Skin of body (tissue), 3 donors: Measurements from ENCODE around the gene HACD3. TPM values are rescaled to one million over a fixed set of nuclear protein-coding genes. Genes with fewer than 3 reads are reported as not detected.
"Not testable (repeated sequence)": the region's sequence is repeated elsewhere in the genome, so short reads cannot be mapped to it uniquely, and the experiment has no call there.

Experiments
- DNase-seq: peaks from one replicate; lab custom pipeline; 2025; lab: John Stamatoyannopoulos, UW
- small RNA-seq: library from RNA; depleted of rRNA; stranded (forward); fragments of <200 nt; gene quantifications from one replicate; pipeline ENCODE3, GENCODE V24; 2014; ENCODE audit warnings: low replicate concordance
- total RNA-seq: library from RNA; depleted of rRNA; stranded (reverse); fragments of >200 nt; gene quantifications from one replicate; pipeline ENCODE4 v1.2.3, GENCODE V29; 2014

HACD3 gene
- total RNA-seq, 1 donor from 2014 or later = 55.4 TPM

- no peak for DNase-seq
Observed at GRCh38 chr15:65599677-65600076, 69.4 kb downstream of the HACD3 start.

DNA sequence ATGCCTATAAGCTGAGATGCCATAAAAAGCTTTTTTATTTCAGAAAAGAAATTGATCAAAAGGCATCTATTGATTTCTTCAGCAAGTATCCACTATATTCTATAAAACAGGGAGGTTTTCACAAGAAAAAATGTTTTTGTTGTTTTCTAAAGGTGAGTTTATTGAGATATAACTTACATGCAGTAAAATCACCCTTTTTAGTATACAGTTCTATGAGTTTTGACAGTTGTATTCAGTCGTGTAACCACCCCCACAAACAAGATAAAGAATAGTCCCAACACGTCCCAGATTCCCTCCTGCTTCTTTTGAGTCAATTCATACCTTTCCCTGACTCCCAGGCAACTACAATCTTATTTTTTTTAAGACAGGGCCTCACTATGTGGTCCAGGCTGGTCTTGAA lies 72.9 kb downstream of the HACD3 start:
- no peak for DNase-seq

- no peak for DNase-seq
Observed at GRCh38 chr15:65603559-65603958, 73.3 kb downstream of the HACD3 start.

GRCh38 chr15:65610871-65611718 lies 80.8 kb downstream of the HACD3 start, which contains the start of gene INTS14:
Gene INTS14 (minus strand): TSS chr15:65611131. CDS start chr15:65607380, 3,751 bp downstream.
- DNase-seq = peak; percentile 94

DNA sequence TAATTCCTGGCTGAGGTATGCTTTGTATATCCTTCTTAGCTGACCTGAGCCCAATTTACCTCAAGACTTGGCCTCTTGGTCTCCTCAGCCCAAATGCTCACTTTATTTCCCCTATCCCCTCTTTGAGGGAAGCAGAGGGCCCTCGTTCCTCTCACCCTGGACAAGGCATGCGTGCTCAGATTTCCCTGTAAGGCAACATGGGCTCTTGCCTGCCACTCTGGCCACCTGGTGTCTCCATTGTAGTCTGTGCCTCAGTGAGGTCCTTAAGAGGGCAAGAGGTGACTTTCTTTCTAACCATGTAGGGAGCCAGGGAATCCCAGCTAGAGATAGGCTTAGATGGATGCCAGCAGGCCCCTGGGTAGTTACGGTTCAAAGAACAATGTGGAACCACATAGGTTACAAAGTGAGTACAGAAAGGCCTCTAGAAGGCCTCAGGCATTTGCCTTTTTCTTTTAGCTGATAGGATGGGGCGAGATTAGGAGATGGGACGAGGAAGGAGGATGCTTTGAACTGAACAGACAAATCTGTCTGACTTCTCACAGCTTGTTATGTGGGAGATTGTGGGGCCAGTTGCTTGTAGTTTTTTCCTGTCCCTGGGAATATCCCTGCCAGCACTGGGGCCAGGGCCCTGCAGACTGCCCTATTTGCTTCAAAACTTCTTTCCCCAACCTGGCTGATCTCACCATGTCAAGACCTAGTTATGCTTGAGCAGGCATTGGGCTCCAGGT lies 81.8 kb downstream of the HACD3 start:
- DNase-seq = no peak

DNA sequence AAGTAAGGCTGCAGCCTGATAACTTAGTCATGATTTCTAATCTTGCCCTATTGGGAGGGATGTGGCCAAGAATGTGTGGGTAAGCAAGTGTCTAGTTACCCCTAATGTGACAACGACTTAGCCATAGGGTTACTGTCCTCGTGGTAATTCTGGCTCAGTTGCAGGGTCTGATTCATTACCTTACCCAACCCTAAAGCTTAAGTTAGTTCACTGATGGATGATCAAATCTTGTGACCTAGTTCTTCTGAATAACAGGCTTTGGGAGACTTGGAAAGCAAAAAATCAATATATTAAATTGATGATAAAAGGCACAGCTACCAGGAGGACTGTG lies 82.3 kb downstream of the HACD3 start:
- DNase-seq = no peak

GRCh38 chr15:65612949-65613744 lies 82.9 kb downstream of the HACD3 start:
- DNase-seq = no peak

DNA sequence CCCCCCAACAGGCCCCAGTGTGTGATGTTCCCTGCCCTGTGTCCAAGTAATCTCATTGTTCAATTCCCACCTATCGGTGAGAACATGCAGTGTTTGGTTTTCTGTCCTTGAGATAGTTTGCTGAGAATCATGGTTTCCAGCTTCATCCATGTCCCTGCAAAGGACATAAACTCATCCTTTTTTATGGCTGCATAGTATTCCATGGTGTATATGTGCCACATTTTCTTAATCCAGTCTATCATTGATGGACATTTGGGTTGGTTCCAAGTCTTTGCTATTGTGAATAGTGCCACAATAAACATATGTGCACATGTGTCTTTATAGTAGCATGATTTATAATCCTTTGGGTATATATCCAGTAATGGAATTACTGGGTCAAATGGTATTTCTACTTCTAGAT lies 85.6 kb downstream of the HACD3 start:
- DNase-seq = not testable (repeated sequence)

DNA sequence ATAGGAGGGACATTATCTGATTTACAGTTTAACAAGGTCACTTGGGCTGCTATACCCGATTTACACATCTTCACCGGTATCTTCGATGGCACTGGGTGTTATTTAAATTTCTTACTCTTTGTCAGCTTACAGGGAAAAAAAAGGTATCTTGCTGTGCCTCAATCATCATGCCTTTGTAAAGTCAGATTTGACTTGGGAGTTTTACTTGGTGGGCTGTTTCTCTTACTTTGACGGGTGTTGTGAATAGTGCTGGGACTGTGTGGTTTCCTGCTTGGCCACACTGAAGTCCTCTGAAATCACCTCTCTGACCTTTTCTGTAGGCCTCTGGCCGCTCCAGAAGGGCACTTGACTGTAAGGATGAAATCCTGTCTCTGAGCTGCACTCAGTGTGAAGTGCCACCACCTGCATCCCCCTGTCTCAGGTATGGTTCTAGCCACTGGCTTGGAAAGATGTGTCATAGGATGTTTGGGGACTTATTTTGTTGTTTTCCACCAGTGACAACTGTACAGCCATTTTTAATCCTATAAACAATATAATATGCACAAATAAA lies 88.4 kb downstream of the HACD3 start:
- no peak for DNase-seq

GRCh38 chr15:65619626-65620290 lies 89.5 kb downstream of the HACD3 start:
- DNase-seq = no peak

DNA sequence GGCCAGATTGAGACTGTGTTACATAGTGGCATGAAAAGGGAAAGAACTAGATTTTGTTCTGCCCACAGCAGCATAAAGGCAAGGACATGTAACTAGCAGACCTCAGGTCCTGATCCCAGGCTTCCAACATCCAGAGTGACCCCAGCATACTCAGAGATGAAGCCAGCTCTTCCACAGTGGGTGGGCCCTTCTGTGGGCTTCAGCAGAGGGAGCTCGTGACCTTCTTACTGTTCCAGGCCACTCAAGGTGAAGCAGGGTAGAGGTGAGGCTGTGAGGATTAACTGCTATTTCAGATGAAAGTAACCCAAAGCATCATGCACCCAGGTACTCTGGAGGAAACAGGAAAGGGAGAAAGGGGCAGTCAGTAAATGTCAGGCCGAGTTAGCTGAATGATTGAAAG lies 90.6 kb downstream of the HACD3 start:
- DNase-seq = no peak

DNA sequence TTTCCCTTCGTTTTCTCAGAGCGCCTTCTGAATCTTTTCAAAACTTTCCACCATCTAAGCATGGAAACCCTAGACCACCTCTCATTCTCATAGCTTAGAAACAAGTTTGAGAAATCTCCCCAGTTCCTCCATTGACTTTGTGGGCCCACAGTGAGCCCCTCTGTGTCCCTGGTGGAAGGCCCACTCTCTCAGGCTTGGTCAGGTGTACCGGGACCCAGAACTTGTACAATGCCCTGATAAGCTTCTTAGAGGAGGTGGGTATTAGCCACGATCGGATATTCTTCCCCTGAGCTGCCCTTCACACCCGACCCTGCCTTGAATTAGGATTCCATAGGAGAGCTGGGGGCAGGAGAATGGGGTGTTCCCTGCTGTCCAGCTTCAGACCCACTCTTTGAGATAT lies 91.4 kb downstream of the HACD3 start, which contains the start of gene SLC24A1:
SLC24A1 (plus strand) TSS at position 301 of the 400 bp plus-strand sequence. CDS start 2,143 bp downstream, outside the sequence.
- DNase-seq = no peak

- no peak for DNase-seq
Observed at GRCh38 chr15:65623103-65623502, 92.8 kb downstream of the HACD3 start.

GRCh38 chr15:65626856-65627255 lies 96.6 kb downstream of the HACD3 start:
- no peak for DNase-seq

Small RNA genes within 50 kb of the gene (small RNA-seq; reads per million reads assigned to genes)
- gene RF00019 (not detected), gene RNU6-19P (not detected)

Other genes with a start within 250 kb of the HACD3 start
- 6.8 TPM for gene PARP16, start 243.6 kb upstream of the HACD3 start, total RNA-seq
- not detected for gene RNU5A-1, start 234.4 kb upstream of the HACD3 start, total RNA-seq
- gene RNU5B-1, start 225.8 kb upstream of the HACD3 start, total RNA-seq = under 0.01 TPM
- gene IGDCC3, start 152.5 kb upstream of the HACD3 start, total RNA-seq = 0.69 TPM
- 25.2 TPM for gene IGDCC4, start 107.5 kb upstream of the HACD3 start, total RNA-seq
- 38.5 TPM for gene DPP8, start 12.8 kb upstream of the HACD3 start, total RNA-seq
- gene INTS14, start 80.7 kb downstream of the HACD3 start, total RNA-seq = 23.9 TPM
- gene SLC24A1, start 91.5 kb downstream of the HACD3 start, total RNA-seq = 4.8 TPM